ENCODE results near the gene ORM2.

DNA sequence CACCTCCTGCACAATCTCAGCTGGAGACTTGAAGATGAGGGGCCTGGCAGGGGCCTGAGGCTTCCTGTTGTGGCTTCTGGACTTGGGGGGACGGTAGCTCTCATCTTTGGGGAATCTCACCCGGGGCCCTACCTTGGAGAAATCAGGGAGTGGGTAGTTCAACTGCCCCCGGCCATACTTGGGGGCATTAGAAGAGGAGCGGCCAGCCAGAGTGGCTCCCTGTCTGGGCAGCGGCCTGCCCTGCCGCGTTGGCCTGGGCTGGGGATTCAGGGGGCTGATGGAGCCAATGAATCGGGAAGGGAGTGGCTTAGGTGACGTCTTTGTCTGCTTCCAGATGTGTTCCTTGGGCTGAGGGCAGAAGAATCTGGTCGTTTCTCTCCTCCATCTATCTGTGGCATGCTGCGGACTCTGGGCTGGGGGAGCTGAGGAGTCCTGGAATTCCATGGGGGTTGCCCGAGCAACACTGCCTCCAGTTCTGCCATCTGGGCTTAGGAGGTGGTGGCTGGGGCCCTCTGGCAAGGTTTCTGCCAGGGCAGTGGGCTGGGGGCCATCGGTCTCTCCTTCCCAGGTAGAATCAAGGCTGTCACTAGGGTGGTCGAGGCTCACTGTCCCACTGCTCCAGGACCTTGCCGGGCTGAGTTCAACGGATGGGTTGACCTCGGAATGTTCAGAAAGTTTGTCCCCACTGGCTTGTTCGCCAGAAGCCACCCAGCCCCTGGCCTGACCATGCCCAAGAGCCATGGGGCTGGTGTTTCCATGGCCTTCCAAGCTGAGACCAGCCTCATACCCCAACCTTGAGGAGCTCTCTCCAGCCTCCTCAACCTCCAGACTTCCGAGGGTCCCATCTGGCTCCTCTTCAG is 47.1 kb downstream of the ORM2 start:
- TF ChIP-seq CTCF (IDR thresholded peaks at IDR 0.05) (no peak), POLR2A (IDR thresholded peaks at IDR 0.05) (no peak)
